ENCODE data around the gene PML.

Gene PML

GRCh38 chr15:73986055-73986775 is 8.3 kb upstream of the PML start:
- DNase-seq = no peak

DNA sequence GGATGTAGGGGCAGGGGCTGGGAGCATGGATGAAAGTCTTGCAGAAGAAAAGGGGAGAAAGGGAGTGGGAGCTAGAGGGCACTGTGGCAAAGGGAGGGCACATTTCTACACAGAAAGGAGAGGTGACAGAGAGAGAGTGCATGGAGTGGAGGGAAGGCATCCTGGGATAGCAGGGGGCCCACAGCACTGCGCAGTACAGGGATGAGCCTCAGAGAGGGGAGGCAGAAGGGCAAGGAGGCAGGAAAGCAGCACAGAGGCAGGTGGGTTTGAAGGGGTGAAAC is 7.8 kb upstream of the PML start:
- DNase-seq = no peak

DNA sequence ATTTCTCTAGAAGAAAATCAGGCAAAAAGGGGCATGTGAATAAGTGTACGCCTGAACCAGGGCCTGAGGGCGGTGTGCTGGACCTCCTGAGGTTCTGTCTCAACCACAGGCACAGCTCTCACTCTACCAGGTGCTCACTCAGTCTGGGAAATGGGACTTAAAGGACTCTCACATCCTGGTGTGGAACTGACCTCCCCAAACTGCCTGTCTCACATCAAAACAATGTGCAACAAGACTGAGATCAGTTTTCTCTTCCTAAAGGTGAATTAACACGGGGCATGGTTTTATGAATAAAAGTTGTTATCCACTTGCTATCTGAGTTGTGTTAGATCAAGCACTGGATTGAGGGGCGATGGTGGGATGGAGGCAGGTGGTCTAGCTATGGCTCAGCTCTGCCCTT is 7.3 kb upstream of the PML start:
- no peak for DNase-seq

- DNase-seq = no peak
These were observed 6.7 kb upstream of the PML start for GRCh38 chr15:73987681-73988444.

DNA sequence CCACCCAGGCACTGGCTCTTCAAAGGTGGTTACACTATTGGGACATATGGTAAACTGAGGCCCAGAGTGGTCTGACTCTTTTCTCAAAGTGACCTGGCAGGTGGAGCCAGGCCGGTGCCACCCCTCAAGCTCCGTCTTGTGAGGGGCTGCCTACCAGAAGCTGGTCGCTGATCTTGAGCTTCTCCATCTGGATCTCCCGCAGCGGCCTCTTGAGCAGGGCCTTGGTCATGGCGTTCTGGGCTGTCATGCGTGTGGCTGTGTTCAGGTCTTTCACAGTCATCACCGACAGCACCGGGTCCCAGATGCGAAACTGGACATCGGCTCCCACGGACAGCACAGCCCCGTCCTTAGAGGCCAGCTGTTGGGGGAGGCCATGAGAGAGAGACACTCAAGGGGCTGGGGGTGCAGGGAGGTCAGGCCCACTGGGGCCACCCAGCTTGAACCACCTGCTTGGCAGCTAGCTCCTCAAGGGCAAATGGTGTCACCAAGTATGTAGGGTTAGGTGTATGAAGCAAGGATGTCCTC is 6.0 kb upstream of the PML start:
- DNase-seq = no peak

DNA sequence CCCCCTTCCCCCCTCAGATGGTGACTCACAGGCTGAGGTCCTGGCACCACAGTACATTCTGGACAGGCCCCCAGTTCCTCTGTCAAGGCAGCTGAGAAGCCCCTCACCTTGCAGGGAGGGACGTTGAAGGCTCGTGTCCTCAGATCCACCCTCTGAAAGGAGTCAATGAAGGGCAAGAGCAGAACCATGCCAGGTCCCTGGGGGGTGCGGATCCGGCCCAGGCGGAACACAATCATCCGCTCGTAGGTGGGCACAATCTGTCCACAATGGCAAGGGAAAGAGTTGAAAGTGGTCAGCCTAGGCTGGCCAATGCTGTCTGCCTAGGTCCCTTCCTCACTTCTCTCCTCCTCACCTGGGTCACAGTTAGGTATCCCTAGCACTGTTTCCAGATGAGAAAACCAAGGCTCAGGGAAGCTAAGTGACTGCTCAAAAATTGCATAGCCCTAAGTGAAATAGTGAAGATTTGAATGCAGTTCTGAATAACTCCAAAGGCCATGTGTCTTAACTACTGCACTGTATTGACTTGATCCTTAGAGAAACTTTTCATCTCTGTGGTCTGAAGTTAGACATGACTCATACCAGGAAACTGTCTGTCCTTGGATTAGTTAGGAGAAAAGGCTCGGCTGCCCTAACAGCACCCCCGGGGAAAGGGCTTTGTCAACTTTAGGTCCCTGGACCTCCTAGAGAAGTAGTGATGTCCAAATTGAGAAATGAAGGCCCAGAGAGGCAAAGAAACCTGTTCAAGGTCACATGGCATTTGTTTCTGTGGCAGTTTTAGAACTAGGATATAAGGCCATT is 5.3 kb upstream of the PML start:
- no peak for DNase-seq

DNA sequence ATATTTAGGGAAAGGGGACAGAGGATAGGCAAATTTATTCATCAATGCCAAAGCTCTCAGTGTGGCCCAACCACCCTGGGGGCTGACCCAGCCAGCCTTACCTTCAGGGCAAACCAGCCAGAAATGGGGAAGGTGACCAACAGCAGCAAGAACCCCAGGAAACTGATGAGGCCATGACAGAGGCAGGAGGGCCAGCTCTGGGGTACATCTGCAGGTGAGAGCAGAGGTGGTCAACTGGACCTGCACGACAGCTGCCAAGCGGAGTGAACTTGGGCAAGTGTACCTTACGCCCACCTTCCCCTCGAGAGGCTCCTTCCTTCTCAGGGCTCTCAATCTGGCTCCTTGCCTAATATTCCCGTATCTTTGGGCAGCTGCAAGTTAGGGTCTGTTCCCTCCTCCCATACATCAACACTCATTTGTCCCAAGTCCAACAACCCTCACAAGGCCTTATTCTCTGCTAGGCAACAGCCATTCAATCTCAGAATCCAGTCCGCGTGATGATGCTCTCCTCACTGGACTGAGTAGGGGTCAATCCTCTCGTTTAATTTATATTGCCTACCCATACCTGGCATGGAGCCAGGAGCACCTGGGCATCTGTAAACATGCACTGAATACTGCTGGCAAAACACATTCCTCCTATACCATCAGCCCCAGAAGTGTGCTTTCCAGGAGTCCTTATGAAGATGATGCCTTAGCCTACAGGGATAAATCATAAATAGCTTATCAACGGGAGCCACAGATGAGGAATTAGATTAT is 4.1 kb upstream of the PML start:
- no peak for DNase-seq

GRCh38 chr15:73991260-73991659 is 3.3 kb upstream of the PML start:
- DNase-seq = no peak

DNA sequence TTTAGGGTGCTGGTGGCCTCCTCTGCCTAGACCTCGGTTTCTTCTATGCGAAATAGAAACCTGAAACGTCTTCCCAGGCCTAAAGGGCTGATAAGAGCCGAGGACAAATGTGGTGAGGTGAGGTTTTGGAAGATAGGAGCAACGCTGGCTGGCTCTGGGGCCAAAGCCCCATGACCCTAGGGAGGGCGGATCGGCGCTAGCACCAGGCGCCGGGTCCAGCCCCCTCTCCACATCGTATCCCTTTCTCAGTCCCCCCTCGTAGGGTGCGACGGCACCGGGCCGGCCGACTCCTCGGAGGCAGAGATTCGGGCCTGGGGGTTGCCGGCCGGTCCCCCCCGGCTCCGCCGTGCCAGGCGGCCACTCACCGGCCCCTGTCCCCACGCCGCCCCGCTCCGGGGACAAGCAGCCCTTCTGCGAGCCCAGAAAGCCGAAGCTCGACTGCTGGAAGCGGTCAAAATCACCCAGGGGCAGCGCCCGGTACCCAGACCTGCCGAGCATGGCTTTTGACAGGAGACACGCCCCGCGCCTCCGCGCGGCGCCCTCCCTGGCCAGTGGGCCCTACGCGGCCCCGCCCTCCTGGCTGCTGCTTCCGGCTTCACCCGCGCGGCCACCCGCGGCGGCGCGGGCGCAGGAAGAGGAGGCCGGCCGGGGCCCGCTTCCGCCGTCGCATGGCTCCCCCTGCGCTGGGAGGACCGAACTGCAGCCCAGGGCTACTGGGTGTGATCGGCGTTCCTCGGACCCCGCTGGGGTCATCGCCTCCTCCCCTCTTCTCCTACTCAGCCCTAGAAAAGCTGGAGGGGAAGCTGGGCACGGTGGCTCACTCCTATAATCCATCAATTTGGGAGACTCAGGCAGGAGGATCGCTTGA is 2.6 kb upstream of the PML start, which contains the start of gene STOML1:
TSS of gene STOML1 (minus strand) at position 570 of the 868 bp plus-strand sequence. CDS start at position 498, 72 bp downstream.
- DNase-seq = peak; percentile 56

- no peak for DNase-seq
These were observed 2.0 kb upstream of the PML start for GRCh38 chr15:73992594-73992898.

- no peak for DNase-seq
These were observed 1.1 kb upstream of the PML start for GRCh38 chr15:73993211-73993994.

DNA sequence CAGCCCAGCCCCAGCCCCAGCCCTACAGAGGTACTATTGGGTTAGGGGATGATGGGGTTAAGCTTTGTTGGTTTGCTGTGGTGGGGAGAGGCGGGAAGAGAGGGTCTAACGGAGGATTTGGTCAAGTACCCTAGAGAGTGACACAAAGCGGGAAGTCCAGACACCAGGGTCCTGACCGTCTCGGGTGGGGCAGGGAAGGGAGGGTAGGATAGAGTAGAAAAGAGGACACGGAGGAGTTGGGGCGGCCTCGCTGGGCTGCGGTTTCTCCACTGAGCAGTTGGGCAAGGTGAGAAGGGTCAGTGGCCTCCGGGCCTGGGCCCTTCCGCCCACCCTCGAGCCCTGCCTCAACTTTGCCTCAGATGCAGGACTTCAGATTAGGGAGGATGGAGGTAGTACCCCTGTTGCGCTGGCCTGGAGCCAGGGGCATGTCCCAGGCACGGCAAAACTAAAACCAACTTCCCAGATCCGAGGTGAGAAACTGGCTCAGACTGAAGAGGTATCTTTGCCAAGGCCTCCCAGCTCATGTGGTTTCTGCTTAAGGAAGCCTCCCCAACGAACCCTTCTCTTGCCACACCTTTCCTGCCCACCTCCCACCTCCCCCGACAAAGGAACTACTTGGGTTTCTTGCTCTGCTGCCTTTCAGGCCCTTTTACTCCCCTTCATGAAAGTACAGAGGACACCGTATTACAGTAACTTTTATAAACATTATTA is 551 bp downstream of the PML start:
- DNase-seq = no peak

DNA sequence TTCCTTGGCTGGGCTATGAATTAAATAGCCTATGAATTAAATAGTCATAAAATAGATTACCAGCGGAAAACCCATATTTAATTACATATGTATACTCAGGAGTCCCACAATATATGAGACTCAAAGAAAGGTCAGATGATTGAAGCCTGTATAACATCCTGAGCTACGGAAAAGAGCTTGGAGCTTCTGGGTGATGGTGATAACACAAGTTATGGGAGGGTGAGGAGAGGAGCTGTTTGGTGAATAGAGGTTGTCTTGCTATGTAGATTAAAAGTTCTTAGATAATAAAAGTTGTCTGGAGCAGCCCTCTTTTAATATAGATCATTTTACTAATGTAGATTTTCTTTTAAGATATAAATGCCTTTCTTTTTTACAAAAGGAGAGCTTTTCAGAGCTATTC is 1.8 kb downstream of the PML start:
- no peak for DNase-seq

DNA sequence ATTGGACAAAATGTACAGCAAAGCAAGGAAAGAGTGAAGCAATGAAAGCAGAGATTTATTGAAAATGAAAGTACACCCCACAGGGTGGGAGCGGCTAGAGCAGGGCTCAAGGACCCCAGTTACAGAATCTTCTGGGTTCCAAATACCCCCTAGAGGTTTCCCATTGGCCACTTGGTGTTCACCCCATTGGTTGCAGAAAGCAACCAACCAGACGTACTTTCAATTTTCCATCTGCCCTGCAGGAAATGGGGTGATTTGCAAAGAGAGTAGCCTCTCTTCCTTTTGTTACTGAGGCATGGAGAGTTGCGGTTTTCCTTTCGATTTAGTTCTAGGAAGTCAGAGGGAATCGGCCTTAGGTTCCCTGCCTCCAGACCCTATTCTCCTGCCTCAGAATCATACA is 2.4 kb downstream of the PML start:
- DNase-seq = peak; percentile 39

DNA sequence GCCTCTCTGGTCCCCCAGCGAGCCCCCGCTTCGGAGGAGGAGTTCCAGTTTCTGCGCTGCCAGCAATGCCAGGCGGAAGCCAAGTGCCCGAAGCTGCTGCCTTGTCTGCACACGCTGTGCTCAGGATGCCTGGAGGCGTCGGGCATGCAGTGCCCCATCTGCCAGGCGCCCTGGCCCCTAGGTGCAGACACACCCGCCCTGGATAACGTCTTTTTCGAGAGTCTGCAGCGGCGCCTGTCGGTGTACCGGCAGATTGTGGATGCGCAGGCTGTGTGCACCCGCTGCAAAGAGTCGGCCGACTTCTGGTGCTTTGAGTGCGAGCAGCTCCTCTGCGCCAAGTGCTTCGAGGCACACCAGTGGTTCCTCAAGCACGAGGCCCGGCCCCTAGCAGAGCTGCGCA is 3.5 kb downstream of the PML start:
- DNase-seq = no peak

DNA sequence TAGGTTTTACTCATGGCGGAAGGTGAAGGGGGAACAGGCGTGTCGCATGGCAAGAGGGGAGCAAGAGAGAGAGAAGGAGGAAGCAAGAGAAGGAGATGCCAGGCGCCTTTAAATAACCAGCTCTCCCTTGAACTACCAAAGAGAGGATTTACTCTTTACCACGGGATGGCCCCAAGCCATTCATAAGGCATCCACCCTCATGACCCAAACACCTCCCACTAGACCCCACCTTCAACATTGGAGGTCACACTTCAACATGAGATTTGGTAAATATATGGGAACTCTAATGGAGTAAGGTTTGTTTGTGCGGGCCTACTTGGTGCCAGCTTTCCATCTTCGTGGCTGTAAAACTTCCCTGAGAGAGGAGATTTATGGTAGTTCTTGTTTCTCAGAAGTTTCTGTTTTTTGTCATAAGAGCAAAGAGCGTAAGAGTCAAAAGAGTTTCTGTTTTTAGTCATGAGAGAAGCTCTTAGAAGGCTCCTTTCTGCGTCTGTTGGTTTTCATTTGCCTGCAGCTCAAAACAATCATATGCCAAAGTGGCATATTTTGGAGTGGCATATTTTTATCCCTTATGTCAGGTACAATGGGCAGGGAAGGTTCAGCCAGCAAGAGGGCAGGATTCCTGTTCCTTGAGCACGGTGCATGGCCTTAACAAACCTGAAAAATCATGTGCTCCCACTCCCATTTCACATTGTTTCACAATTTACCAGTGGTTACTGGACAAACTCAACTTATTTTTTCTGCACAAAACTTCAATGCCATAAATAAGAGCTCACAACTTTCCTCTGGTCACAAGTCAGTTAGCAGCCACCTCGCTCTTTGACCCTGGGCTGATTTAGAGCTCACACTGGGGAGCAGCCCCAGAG is 12.5 kb downstream of the PML start:
- DNase-seq = no peak

GRCh38 chr15:74007820-74008371 is 13.4 kb downstream of the PML start:
- DNase-seq = no peak

DNA sequence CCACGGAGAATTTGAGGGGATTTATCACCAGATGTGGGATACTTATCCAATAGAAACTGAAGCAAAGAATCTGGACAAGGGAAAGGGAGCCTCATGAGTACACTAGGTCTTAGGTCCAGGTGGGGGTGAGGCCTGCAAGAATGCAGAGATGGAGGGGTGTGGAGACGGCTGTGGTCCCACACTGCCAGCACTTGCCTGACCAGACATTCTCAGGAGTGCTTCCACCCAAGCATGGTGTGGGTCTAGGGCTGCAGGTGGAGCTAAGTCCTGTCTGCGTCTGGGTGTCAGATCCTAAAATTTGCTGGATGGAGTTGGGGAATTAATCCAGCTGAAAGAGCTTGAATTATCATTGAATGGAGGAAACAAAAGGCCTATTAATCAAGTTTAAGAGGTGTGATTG is 14.4 kb downstream of the PML start:
- DNase-seq = no peak

GRCh38 chr15:74010929-74011540 is 16.5 kb downstream of the PML start:
- DNase-seq = no peak

All from DMS79 treated with DMSO at 0.1 percent for 48 hours (cell line).